Ishikawa (cell line): ENCODE measurements around the gene COL3A1.

ENCODE experiments used
- CEBPB ChIP-seq: IDR thresholded peaks from 2 replicates; pipeline ENCODE4 v1.6.1; 2012
- CREB1 ChIP-seq: IDR thresholded peaks from 2 replicates; pipeline ENCODE4 v1.6.1; 2012; ENCODE audit warnings: low read depth
- EP300 ChIP-seq: IDR thresholded peaks from 2 replicates; pipeline ENCODE4 v1.6.1; 2012; ENCODE audit warnings: borderline replicate concordance
- TF ChIP-seq, protein P1 (sequence below): IDR thresholded peaks from 2 replicates; pipeline ENCODE4 v1.6.1; 2012; ENCODE audit warnings: low read depth, mild to moderate bottlenecking

GRCh38 chr2:189056200-189057106, 82.3 kb downstream of the COL3A1 start:
- TF ChIP-seq CREB1: no peak
- no peak for TF ChIP-seq EP300
- TF ChIP-seq, protein P1, sequence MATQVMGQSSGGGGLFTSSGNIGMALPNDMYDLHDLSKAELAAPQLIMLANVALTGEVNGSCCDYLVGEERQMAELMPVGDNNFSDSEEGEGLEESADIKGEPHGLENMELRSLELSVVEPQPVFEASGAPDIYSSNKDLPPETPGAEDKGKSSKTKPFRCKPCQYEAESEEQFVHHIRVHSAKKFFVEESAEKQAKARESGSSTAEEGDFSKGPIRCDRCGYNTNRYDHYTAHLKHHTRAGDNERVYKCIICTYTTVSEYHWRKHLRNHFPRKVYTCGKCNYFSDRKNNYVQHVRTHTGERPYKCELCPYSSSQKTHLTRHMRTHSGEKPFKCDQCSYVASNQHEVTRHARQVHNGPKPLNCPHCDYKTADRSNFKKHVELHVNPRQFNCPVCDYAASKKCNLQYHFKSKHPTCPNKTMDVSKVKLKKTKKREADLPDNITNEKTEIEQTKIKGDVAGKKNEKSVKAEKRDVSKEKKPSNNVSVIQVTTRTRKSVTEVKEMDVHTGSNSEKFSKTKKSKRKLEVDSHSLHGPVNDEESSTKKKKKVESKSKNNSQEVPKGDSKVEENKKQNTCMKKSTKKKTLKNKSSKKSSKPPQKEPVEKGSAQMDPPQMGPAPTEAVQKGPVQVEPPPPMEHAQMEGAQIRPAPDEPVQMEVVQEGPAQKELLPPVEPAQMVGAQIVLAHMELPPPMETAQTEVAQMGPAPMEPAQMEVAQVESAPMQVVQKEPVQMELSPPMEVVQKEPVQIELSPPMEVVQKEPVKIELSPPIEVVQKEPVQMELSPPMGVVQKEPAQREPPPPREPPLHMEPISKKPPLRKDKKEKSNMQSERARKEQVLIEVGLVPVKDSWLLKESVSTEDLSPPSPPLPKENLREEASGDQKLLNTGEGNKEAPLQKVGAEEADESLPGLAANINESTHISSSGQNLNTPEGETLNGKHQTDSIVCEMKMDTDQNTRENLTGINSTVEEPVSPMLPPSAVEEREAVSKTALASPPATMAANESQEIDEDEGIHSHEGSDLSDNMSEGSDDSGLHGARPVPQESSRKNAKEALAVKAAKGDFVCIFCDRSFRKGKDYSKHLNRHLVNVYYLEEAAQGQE: no peak
- no peak for TF ChIP-seq CEBPB
